Activated CD4-positive, alpha-beta memory T cell treated with anti-CD3 and anti-CD28 coated beads, Interleukin-2, amount 10 ng/mL, durations not matched to agents 7 days and 5 days (primary cell): Measurements from ENCODE around the gene FLRT2. TPM values are rescaled to one million over a fixed set of nuclear protein-coding genes. Genes with fewer than 3 reads are reported as not detected.

Experiments used
- CTCF ChIA-PET: fragments of 350-600 bp; sonication (Branson Sonifier 250); formaldehyde crosslinking; loops from one replicate; lab custom pipeline; 2021; ENCODE audit warnings: antibody characterized with exemption, inconsistent platforms; lab: Charles Lee
- POLR2A ChIA-PET: fragments of 350-600 bp; sonication (Branson Sonifier 250); formaldehyde crosslinking; loops from one replicate; lab custom pipeline; 2021; ENCODE audit warnings: antibody characterized with exemption; lab: Charles Lee
- DNase-seq: peaks from one replicate; pipeline ENCODE4 v3.0.0-alpha.2; 2020
- H3K27ac Mint-ChIP-seq: one replicate; pipeline ENCODE4 v1.8.0; 2021; ENCODE audit warnings: mild to moderate bottlenecking, mixed read lengths
- H3K27me3 Mint-ChIP-seq: one replicate; pipeline ENCODE4 v1.8.0; 2021; ENCODE audit warnings: mixed read lengths
- H3K36me3 Mint-ChIP-seq: one replicate; pipeline ENCODE4 v1.8.0; 2021; ENCODE audit warnings: low read depth, mixed read lengths
- H3K4me1 Mint-ChIP-seq: one replicate; pipeline ENCODE4 v1.8.0; 2021; ENCODE audit warnings: mixed read lengths
- H3K4me3 Mint-ChIP-seq: one replicate; pipeline ENCODE4 v1.8.0; 2021; ENCODE audit warnings: mild to moderate bottlenecking, mixed read lengths
- H3K9me3 Mint-ChIP-seq: one replicate; pipeline ENCODE4 v1.8.0; 2021; ENCODE audit warnings: mixed read lengths
- total RNA-seq, 2 experiments: library from RNA; stranded (reverse); gene quantifications; one replicate each; pipeline ENCODE4 v1.2.3, GENCODE V29; 2021

Gene FLRT2
- total RNA-seq, 2 experiments from 2014 or later: not detected

- ChIA-PET POLR2A (no interaction called here), CTCF (no interaction called here)
- Mint-ChIP-seq H3K36me3 (no peaks in the 10 kb centered on the region), H3K4me1 (no peaks in the 10 kb centered on the region), H3K27ac (no peak overlapping the region), H3K27me3 (no peaks in the 10 kb centered on the region), H3K9me3 (no peaks in the 10 kb centered on the region), H3K4me3 (no peak overlapping the region)
- no peak for DNase-seq
These were observed 47.1 kb downstream of the FLRT2 start for GRCh38 chr14:85576848-85577542.

- Mint-ChIP-seq H3K27me3 (no peaks in the 10 kb centered on the region), H3K4me1 (no peaks in the 10 kb centered on the region), H3K27ac (no peak overlapping the region), H3K4me3 (no peak overlapping the region), H3K36me3 (no peaks in the 10 kb centered on the region), H3K9me3 (no peaks in the 10 kb centered on the region)
- POLR2A ChIA-PET: no interaction called here
- no peak for DNase-seq
- CTCF ChIA-PET: no interaction called here
These were observed 47.7 kb downstream of the FLRT2 start for GRCh38 chr14:85577543-85578114.

- H3K27me3 Mint-ChIP-seq: no peaks in the 10 kb centered on the region
- no peaks in the 10 kb centered on the region for H3K36me3 Mint-ChIP-seq
- POLR2A ChIA-PET: no interaction called here
- no peaks in the 10 kb centered on the region for H3K9me3 Mint-ChIP-seq
- CTCF ChIA-PET: no interaction called here
- no peaks in the 10 kb centered on the region for H3K4me1 Mint-ChIP-seq
- DNase-seq: no peak
- H3K27ac Mint-ChIP-seq: no peak overlapping the region
- no peak overlapping the region for H3K4me3 Mint-ChIP-seq
These were observed 48.4 kb downstream of the FLRT2 start for GRCh38 chr14:85578357-85578756.

GRCh38 chr14:85578930-85579329 is 49.0 kb downstream of the FLRT2 start:
- Mint-ChIP-seq H3K4me1 (no peaks in the 10 kb centered on the region), H3K27me3 (no peaks in the 10 kb centered on the region), H3K27ac (no peak overlapping the region), H3K36me3 (no peaks in the 10 kb centered on the region), H3K4me3 (no peak overlapping the region), H3K9me3 (no peaks in the 10 kb centered on the region)
- CTCF ChIA-PET: interaction anchor here (0.7 kb wide), 1 partner anchor 74 kb away, joined by 3 read pairs; no protein-coding TSS in a partner anchor
- POLR2A ChIA-PET: no interaction called here
- DNase-seq: no peak

GRCh38 chr14:85579942-85580341 is 50.0 kb downstream of the FLRT2 start:
- CTCF ChIA-PET: no interaction called here
- Mint-ChIP-seq H3K4me1 (no peaks in the 10 kb centered on the region), H3K36me3 (no peaks in the 10 kb centered on the region), H3K27me3 (no peaks in the 10 kb centered on the region), H3K9me3 (no peaks in the 10 kb centered on the region), H3K4me3 (no peak overlapping the region), H3K27ac (no peak overlapping the region)
- POLR2A ChIA-PET: no interaction called here
- no peak for DNase-seq

GRCh38 chr14:85580536-85581140 is 50.7 kb downstream of the FLRT2 start:
- Mint-ChIP-seq H3K27me3 (no peaks in the 10 kb centered on the region), H3K4me3 (no peak overlapping the region), H3K27ac (no peak overlapping the region), H3K4me1 (no peaks in the 10 kb centered on the region), H3K36me3 (no peaks in the 10 kb centered on the region), H3K9me3 (no peaks in the 10 kb centered on the region)
- ChIA-PET POLR2A (no interaction called here), CTCF (no interaction called here)
- no peak for DNase-seq

GRCh38 chr14:85581691-85582090 is 51.7 kb downstream of the FLRT2 start:
- Mint-ChIP-seq H3K27ac (no peak overlapping the region), H3K9me3 (no peaks in the 10 kb centered on the region), H3K36me3 (no peaks in the 10 kb centered on the region), H3K4me3 (no peak overlapping the region), H3K27me3 (no peaks in the 10 kb centered on the region), H3K4me1 (no peaks in the 10 kb centered on the region)
- DNase-seq: no peak
- ChIA-PET CTCF (no interaction called here), POLR2A (no interaction called here)

GRCh38 chr14:85583380-85583779 is 53.4 kb downstream of the FLRT2 start:
- H3K36me3 Mint-ChIP-seq: no peaks in the 10 kb centered on the region

GRCh38 chr14:85584481-85584880 is 54.5 kb downstream of the FLRT2 start:
- POLR2A ChIA-PET: no interaction called here
- peaks cover 4% of the 10 kb centered on the region for H3K9me3 Mint-ChIP-seq

More at GRCh38 chr14:85583380-85583779, 53.4 kb downstream of the FLRT2 start:
- Mint-ChIP-seq H3K4me3 (no peak overlapping the region), H3K27ac (no peak overlapping the region), H3K9me3 (no peaks in the 10 kb centered on the region), H3K4me1 (no peaks in the 10 kb centered on the region), H3K27me3 (no peaks in the 10 kb centered on the region)
- ChIA-PET POLR2A (no interaction called here), CTCF (no interaction called here)
- no peak for DNase-seq

GRCh38 chr14:85587151-85587711 is 57.3 kb downstream of the FLRT2 start:
- DNase-seq: no peak
- CTCF ChIA-PET: interaction anchor here (0.6 kb wide), 1 partner anchor 83 kb away, joined by 4 read pairs; no protein-coding TSS in a partner anchor
- Mint-ChIP-seq H3K9me3 (peaks cover 6% of the 10 kb centered on the region), H3K36me3 (no peaks in the 10 kb centered on the region), H3K4me3 (no peak overlapping the region), H3K4me1 (no peaks in the 10 kb centered on the region), H3K27ac (no peak overlapping the region), H3K27me3 (no peaks in the 10 kb centered on the region)
- POLR2A ChIA-PET: no interaction called here

More at GRCh38 chr14:85584481-85584880, 54.5 kb downstream of the FLRT2 start:
- CTCF ChIA-PET: no interaction called here
- DNase-seq: no peak
- H3K27me3 Mint-ChIP-seq: no peaks in the 10 kb centered on the region
- H3K4me1 Mint-ChIP-seq: no peaks in the 10 kb centered on the region
- no peaks in the 10 kb centered on the region for H3K36me3 Mint-ChIP-seq
- no peak overlapping the region for H3K4me3 Mint-ChIP-seq
- H3K27ac Mint-ChIP-seq: no peak overlapping the region

GRCh38 chr14:85590784-85591183 is 60.8 kb downstream of the FLRT2 start:
- H3K4me3 Mint-ChIP-seq: no peak overlapping the region
- ChIA-PET CTCF (no interaction called here), POLR2A (no interaction called here)
- no peaks in the 10 kb centered on the region for H3K27me3 Mint-ChIP-seq
- no peaks in the 10 kb centered on the region for H3K36me3 Mint-ChIP-seq
- H3K4me1 Mint-ChIP-seq: no peaks in the 10 kb centered on the region
- peaks cover 6% of the 10 kb centered on the region for H3K9me3 Mint-ChIP-seq
- no peak overlapping the region for H3K27ac Mint-ChIP-seq
- DNase-seq: no peak

GRCh38 chr14:85594217-85594616 is 64.3 kb downstream of the FLRT2 start:
- H3K4me3 Mint-ChIP-seq: no peak overlapping the region
- H3K4me1 Mint-ChIP-seq: no peaks in the 10 kb centered on the region
- ChIA-PET CTCF (no interaction called here), POLR2A (no interaction called here)
- H3K27me3 Mint-ChIP-seq: no peaks in the 10 kb centered on the region
- no peak for DNase-seq
- peaks cover 4% of the 10 kb centered on the region for H3K9me3 Mint-ChIP-seq
- no peak overlapping the region for H3K27ac Mint-ChIP-seq
- H3K36me3 Mint-ChIP-seq: no peaks in the 10 kb centered on the region

GRCh38 chr14:85595981-85596380 is 66.0 kb downstream of the FLRT2 start:
- Mint-ChIP-seq H3K36me3 (no peaks in the 10 kb centered on the region), H3K27ac (no peak overlapping the region), H3K4me1 (no peaks in the 10 kb centered on the region), H3K27me3 (no peaks in the 10 kb centered on the region), H3K9me3 (peaks cover 4% of the 10 kb centered on the region), H3K4me3 (no peak overlapping the region)
- CTCF ChIA-PET: no interaction called here
- DNase-seq: no peak
- POLR2A ChIA-PET: no interaction called here
